ENCODE data around the gene NFIB.

The NFIB gene

DNA sequence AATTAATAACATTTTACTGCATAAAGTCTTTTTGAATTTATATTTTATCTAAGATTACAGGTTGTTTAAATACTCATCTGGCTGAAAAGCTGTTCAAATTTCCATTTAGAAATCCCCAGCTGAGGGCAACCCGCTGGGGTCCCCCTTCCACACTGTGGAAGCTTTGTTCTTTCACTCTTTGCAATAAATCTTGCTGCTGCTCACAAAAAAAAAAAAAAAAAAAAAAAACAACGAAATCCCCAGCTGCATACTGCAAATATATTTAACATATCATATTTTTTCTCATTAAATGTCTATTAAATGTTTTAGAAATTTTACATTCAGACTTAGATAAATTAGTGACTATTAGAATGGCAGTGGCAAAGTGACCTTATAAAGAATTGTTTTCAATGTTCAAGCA lies 172.2 kb downstream of the NFIB start:
- H3K4me3 ChIP-seq (ENCODE audit: low read depth, low read length), result no peak overlapping the region
- TF ChIP-seq CTCF (IDR thresholded peaks at IDR 0.05; ENCODE audit: low read depth, low read length), result no peak

DNA sequence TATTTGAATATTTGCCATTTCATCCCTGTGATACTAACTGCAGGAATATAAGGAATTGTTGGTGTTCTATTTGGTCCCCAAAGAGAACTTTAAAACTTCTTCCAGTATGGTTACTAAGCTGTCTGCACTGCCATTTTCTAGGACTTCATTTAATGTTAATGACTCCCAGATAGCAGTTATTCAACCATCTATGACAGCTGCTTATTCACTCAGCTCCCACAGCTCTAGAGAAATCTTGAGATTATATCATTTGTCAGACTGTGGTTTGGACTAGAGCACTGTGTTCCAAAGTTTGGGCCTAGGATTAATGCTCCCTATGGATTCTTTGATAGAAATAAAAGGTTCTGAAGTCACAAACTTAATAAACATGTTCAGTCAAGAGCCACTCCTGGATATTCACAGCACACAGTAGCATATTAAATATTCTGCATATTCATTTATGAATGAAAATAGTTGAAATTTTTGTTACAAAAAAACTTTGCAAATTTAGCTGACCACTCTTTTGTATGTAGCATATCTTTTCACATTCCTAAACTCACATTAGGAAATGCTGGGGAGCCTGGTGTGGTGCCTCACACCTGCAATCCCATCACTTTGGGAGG lies 173.7 kb downstream of the NFIB start:
- H3K4me3 ChIP-seq (ENCODE audit: low read depth, low read length), result no peak overlapping the region
- TF ChIP-seq CTCF (IDR thresholded peaks at IDR 0.05; ENCODE audit: low read depth, low read length), result no peak

DNA sequence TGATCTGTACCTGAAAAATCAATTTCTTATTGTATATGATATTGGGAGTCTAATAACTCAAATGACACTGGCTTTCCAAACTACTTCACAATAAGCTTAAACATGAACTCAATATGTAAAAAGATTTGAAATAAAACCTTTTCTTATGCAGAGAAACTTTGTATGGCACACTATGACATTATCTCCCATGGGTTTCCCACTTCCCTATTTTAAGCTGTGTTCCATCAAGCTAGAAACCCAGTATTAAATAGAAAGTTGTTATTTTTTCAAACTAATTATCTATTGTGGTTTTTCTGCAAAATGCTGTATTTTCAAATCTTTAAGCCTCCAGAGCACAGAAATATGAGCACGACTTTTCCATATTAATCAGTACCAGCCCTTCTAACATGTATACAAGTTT lies 174.7 kb downstream of the NFIB start:
- no peak for TF ChIP-seq CTCF (IDR thresholded peaks at IDR 0.05; ENCODE audit: low read depth, low read length)

DNA sequence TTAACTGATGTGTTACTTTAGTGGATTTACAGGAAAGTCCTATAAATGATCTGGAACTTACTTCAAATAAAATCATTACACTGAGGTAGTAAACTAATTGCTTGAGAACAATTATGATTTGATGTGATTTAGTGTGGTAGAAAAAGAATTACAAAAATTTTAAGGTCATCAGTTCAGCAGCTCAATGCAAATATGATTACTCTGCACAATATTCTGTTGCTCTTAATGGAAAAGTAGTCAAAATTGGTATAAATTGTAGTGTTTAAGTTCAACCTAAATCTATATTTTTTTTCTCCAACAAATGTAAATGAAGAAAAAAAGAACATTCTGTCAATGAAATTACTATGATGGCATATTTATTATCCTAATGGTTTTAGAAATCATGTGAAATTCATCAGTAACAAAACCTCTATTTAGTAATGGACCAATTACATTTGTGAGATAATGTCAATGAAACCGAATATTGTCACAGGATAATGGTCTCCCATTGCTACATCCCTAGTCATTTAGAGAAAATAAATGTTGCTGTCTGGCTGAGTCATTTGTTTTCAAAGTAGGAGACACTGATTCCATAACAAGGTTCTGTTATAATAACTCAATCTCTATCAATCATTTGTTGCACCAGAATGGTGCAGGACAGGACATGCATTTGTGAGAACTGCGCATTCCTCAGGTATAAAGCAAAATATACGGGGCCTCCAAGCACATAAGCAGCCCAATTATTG lies 177.1 kb downstream of the NFIB start:
- TF ChIP-seq CTCF (IDR thresholded peaks at IDR 0.05; ENCODE audit: low read depth, low read length), result no peak
- no peak overlapping the region for H3K4me3 ChIP-seq (ENCODE audit: low read depth, low read length)

More for the DNA sequence above, 174.7 kb downstream of the NFIB start:
- no peak overlapping the region for H3K4me3 ChIP-seq (ENCODE audit: low read depth, low read length)

DNA sequence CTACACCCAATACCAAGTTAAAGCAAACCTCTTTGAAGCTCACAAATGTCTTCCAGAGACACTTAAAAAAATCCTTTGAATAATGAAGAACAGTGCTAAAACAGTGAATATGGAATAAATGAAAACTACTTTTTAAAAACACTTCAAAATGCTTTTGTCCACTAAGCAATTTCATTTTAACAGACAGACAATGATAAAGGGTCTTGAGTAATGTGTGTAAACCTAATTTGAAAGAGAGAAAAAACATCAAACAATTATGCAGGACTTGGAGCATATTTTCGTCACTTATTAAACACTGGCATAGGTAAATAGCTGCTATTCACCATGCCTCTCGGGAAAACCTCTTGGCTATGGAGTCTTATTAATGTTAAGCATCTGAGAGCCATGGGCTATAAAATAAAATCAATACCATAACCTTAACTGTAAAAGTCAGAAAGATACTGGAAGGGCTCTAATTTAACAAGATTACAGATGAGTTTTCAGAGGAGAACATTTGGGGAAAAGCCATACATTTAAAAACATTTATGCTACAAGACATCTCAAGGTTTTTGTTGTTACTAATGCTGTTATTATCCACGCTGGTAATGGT lies 177.8 kb downstream of the NFIB start:
- no peak for TF ChIP-seq CTCF (IDR thresholded peaks at IDR 0.05; ENCODE audit: low read depth, low read length)
- no peak overlapping the region for H3K4me3 ChIP-seq (ENCODE audit: low read depth, low read length)

- H3K4me3 ChIP-seq (ENCODE audit: low read depth, low read length), result no peak overlapping the region
- TF ChIP-seq CTCF (IDR thresholded peaks at IDR 0.05; ENCODE audit: low read depth, low read length), result no peak
These were observed 178.5 kb downstream of the NFIB start for GRCh38 chr9:14135421-14135820.

- no peak overlapping the region for H3K4me3 ChIP-seq (ENCODE audit: low read depth, low read length)
- no peak for TF ChIP-seq CTCF (IDR thresholded peaks at IDR 0.05; ENCODE audit: low read depth, low read length)
These were observed 180.5 kb downstream of the NFIB start for GRCh38 chr9:14133394-14133793.

Measured in WI38 (cell line).